Liver (tissue), 9 donors: ENCODE measurements around the gene UQCC3. TPM values are rescaled to one million over a fixed set of nuclear protein-coding genes. Genes with fewer than 3 reads are reported as not detected.

ENCODE experiments used
- DNase-seq: peaks from one replicate; pipeline ENCODE4 v3.0.0-alpha.2; 2017; ENCODE audit warnings: low spot score
- H3K27ac ChIP-seq, 2 donors: one replicate each; pipeline ENCODE4 v1.7.0; 2013; ENCODE audit warnings: inconsistent platforms in 2 of 2, low read length in 2 of 2, control low read depth in 1 of 2, low read depth in 1 of 2, mild to moderate bottlenecking in 1 of 2
- H3K27me3 ChIP-seq, 4 donors: one replicate each; pipeline versions ENCODE4 v1.6.1 to v1.7.0; 2013; ENCODE audit warnings: low read length in 3 of 4, inconsistent platforms in 1 of 4, mild to moderate bottlenecking in 1 of 4, moderate library complexity in 1 of 4; ENCODE audit not compliant: control insufficient read depth in 4 of 4, insufficient read depth in 4 of 4
- H3K36me3 ChIP-seq, 4 donors: one replicate each; pipeline versions ENCODE4 v1.6.1 to v1.7.0; 2013; ENCODE audit warnings: low read length in 3 of 4, mild to moderate bottlenecking in 3 of 4, low read depth in 1 of 4, moderate library complexity in 1 of 4; ENCODE audit not compliant: control insufficient read depth in 4 of 4, insufficient read depth in 3 of 4
- H3K4me1 ChIP-seq, 4 donors: one replicate each; pipeline versions ENCODE4 v1.6.1 to v1.7.0; 2013; ENCODE audit warnings: low read length in 3 of 4, mild to moderate bottlenecking in 3 of 4, moderate library complexity in 1 of 4; ENCODE audit not compliant: control insufficient read depth in 4 of 4, insufficient read depth in 4 of 4
- H3K4me3 ChIP-seq, 3 donors: one replicate each; pipeline versions ENCODE4 v1.6.1 to v1.7.0; 2013; ENCODE audit warnings: low read length in 3 of 3, control low read depth in 1 of 3, low read depth in 1 of 3, mild to moderate bottlenecking in 1 of 3
- H3K9ac ChIP-seq, 2 donors: one replicate each; pipeline ENCODE4 v1.7.0; 2013; ENCODE audit warnings: low read length in 2 of 2, mild to moderate bottlenecking in 2 of 2, moderate library complexity in 2 of 2, control low read depth in 1 of 2, low read depth in 1 of 2
- H3K9me3 ChIP-seq, 4 donors: one replicate each; pipeline versions ENCODE4 v1.6.1 to v1.7.0; 2013; ENCODE audit warnings: low read length in 3 of 4; ENCODE audit not compliant: control insufficient read depth in 4 of 4
- CTCF ChIP-seq: fragments of 150-350 bp; IDR thresholded peaks from 2 replicates; pipeline ENCODE4 v1.5.1; 2017; ENCODE audit warnings: improper control_type of control experiment, low read depth, low read length; ENCODE audit not compliant: missing input control
- EGR1 ChIP-seq, 2 donors: IDR thresholded peaks; 2 replicates each; pipeline ENCODE4 v1.6.1; 2016 to 2018; ENCODE audit warnings: antibody characterized with exemption in 2 of 2, low read depth in 2 of 2
- FOXA1 ChIP-seq: IDR thresholded peaks from 2 replicates; pipeline ENCODE4 v1.6.1; 2016; ENCODE audit warnings: antibody characterized with exemption
- FOXA2 ChIP-seq: IDR thresholded peaks from 2 replicates; pipeline ENCODE4 v1.6.1; 2016; ENCODE audit warnings: antibody characterized with exemption
- GABPA ChIP-seq, 2 donors: IDR thresholded peaks in 1 of 2; conservative IDR thresholded peaks in 1 of 2; 2 replicates each; pipeline ENCODE4 v1.6.1; 2016; ENCODE audit warnings: antibody characterized with exemption in 2 of 2, mild to moderate bottlenecking in 1 of 2, moderate library complexity in 1 of 2
- HNF4A ChIP-seq, 2 donors: conservative IDR thresholded peaks; 2 replicates each; pipeline ENCODE4 v1.6.1; 2016; ENCODE audit warnings: antibody characterized with exemption in 2 of 2, mild to moderate bottlenecking in 2 of 2
- HNF4G ChIP-seq: IDR thresholded peaks from 2 replicates; pipeline ENCODE4 v1.6.1; 2016; ENCODE audit warnings: antibody characterized with exemption
- JUND ChIP-seq, 2 donors: IDR thresholded peaks; 2 replicates each; pipeline ENCODE4 v1.6.1; 2016; ENCODE audit warnings: antibody characterized with exemption in 2 of 2
- MAX ChIP-seq: IDR thresholded peaks from 2 replicates; pipeline ENCODE4 v1.6.1; 2016; ENCODE audit warnings: antibody characterized with exemption
- NR2F2 ChIP-seq: IDR thresholded peaks from 2 replicates; pipeline ENCODE4 v1.6.1; 2016; ENCODE audit warnings: antibody characterized with exemption
- RAD21 ChIP-seq, 2 donors: IDR thresholded peaks; 2 replicates each; pipeline ENCODE4 v1.6.1; 2016; ENCODE audit warnings: antibody characterized with exemption in 2 of 2, mild to moderate bottlenecking in 2 of 2
- RXRA ChIP-seq, 2 donors: IDR thresholded peaks; 2 replicates each; pipeline ENCODE4 v1.6.1; 2017 to 2018; ENCODE audit warnings: antibody characterized with exemption in 2 of 2, mild to moderate bottlenecking in 1 of 2
- SP1 ChIP-seq: IDR thresholded peaks from 2 replicates; pipeline ENCODE4 v1.6.1; 2018; ENCODE audit warnings: antibody characterized with exemption, mild to moderate bottlenecking
- TAF1 ChIP-seq: conservative IDR thresholded peaks from 2 replicates; pipeline ENCODE4 v1.6.1; 2016; ENCODE audit warnings: antibody characterized with exemption, mild to moderate bottlenecking
- YY1 ChIP-seq: IDR thresholded peaks from 2 replicates; pipeline ENCODE4 v1.6.1; 2016; ENCODE audit warnings: antibody characterized with exemption, mild to moderate bottlenecking
- WGBS: extraction: QIAGEN DNeasy Blood & Tissue Kit; methylation state at CpG from one replicate; pipeline ENCODE4 v1.1.7; 2013; 5-methylcytosine and 5-hydroxymethylcytosine counted together
- polyA plus RNA-seq, 2 donors: library from polyadenylated mRNA; stranded (reverse) in 1 of 2; unstranded in 1 of 2; fragments of 200-250 nt in 1 of 2; fragments of >200 nt in 1 of 2; fragmentation: Nextera tagmentation in 1 of 2; extraction: Ambion mirVana in 1 of 2; gene quantifications; one replicate each; pipeline versions ENCODE4 v1.2.1 to v1.2.3, GENCODE V29; 2013 to 2015
- total RNA-seq, 2 donors: library from RNA; depleted of rRNA; stranded (reverse); fragments of >200 nt; gene quantifications; one replicate each; pipeline ENCODE4 v1.2.3, GENCODE V29; 2014
- TF ChIP-seq, protein P1 (sequence below): IDR thresholded peaks from 2 replicates; pipeline ENCODE4 v1.6.1; 2016; ENCODE audit warnings: antibody characterized with exemption
- TF ChIP-seq, protein P2 (sequence below): IDR thresholded peaks from 2 replicates; pipeline ENCODE4 v1.6.1; 2016; ENCODE audit warnings: antibody characterized with exemption, mild to moderate bottlenecking
- donor health status: healthy.
- donor health status: healthy.
- donor health status: healthy.
- donor health status: healthy.
- donor health status: healthy.

The UQCC3 gene
- total and polyA plus RNA-seq, 4 donors, result 2.9 to 12.2 (median 6.6) TPM

DNA sequence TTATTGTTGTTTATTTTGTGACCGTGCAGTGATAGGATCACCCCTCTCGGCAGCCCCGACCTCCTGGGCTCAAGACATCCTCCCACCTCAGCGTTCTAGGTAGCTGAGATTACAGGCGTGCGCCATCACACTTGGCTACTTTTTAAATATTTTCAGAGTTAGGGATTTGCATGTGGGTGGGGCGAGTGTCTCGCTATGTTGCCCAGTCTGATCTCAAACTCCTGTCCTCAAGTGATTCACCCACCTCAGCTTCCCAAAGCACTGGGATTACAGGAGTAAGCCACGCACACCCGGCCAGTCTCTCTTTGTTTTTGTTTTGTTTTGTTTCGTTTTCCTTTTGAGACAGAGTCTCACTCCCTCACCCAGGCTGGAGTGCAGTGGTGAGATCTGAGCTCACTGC lies 17.2 kb upstream of the UQCC3 start:
- Histone ChIP-seq H3K36me3 (peaks cover 0 to 6% (median 3%) of the 10 kb centered on the region in 4 donors), H3K9ac (no peak overlapping the region), H3K27ac (no peak overlapping the region), H3K4me1 (peaks cover 2 to 16% (median 12%) of the 10 kb centered on the region in 4 donors), H3K4me3 (no peak overlapping the region), H3K9me3 (no peaks in the 10 kb centered on the region), H3K27me3 (no peaks in the 10 kb centered on the region)
- DNase-seq, result no peak
- WGBS, result 89% methylated on average over 11 of the region's 11 CpGs
- TF ChIP-seq JUND (IDR thresholded peaks at IDR 0.05), result no peak
- TF ChIP-seq YY1, result no peak
- TF ChIP-seq, protein P1, sequence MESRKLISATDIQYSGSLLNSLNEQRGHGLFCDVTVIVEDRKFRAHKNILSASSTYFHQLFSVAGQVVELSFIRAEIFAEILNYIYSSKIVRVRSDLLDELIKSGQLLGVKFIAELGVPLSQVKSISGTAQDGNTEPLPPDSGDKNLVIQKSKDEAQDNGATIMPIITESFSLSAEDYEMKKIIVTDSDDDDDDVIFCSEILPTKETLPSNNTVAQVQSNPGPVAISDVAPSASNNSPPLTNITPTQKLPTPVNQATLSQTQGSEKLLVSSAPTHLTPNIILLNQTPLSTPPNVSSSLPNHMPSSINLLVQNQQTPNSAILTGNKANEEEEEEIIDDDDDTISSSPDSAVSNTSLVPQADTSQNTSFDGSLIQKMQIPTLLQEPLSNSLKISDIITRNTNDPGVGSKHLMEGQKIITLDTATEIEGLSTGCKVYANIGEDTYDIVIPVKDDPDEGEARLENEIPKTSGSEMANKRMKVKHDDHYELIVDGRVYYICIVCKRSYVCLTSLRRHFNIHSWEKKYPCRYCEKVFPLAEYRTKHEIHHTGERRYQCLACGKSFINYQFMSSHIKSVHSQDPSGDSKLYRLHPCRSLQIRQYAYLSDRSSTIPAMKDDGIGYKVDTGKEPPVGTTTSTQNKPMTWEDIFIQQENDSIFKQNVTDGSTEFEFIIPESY, result no peak
- no peak for TF ChIP-seq FOXA1
- no peak for TF ChIP-seq EGR1 (IDR thresholded peaks at IDR 0.05; ENCODE audit: low read depth in 2 of 2)
- no peak for TF ChIP-seq GABPA (IDR thresholded peaks at IDR 0.05 in 1 of 2, conservative IDR thresholded peaks at IDR 0.05 in 1 of 2)
- no peak for TF ChIP-seq SP1
- TF ChIP-seq RXRA (IDR thresholded peaks at IDR 0.05), result no peak
- no peak for TF ChIP-seq MAX
- TF ChIP-seq HNF4A (conservative IDR thresholded peaks at IDR 0.05), result no peak
- TF ChIP-seq HNF4G, result no peak

GRCh38 chr11:62656796-62657429 lies 14.6 kb upstream of the UQCC3 start:
- Histone ChIP-seq H3K4me1 (peaks cover 0 to 9% (median 8%) of the 10 kb centered on the region in 4 donors), H3K27me3 (no peaks in the 10 kb centered on the region), H3K4me3 (no peak overlapping the region), H3K9me3 (no peaks in the 10 kb centered on the region), H3K27ac (no peak overlapping the region), H3K9ac (no peak overlapping the region), H3K36me3 (no peaks in the 10 kb centered on the region)
- DNase-seq, result no peak
- 76% methylated on average over 5 of the region's 5 CpGs for WGBS
- TF ChIP-seq CTCF, result no peak
- TF ChIP-seq TAF1, result no peak
- no peak for TF ChIP-seq FOXA1
- TF ChIP-seq FOXA2, result no peak
- TF ChIP-seq SP1, result no peak
- no peak for TF ChIP-seq RAD21 (IDR thresholded peaks at IDR 0.05)
- TF ChIP-seq, protein P2, sequence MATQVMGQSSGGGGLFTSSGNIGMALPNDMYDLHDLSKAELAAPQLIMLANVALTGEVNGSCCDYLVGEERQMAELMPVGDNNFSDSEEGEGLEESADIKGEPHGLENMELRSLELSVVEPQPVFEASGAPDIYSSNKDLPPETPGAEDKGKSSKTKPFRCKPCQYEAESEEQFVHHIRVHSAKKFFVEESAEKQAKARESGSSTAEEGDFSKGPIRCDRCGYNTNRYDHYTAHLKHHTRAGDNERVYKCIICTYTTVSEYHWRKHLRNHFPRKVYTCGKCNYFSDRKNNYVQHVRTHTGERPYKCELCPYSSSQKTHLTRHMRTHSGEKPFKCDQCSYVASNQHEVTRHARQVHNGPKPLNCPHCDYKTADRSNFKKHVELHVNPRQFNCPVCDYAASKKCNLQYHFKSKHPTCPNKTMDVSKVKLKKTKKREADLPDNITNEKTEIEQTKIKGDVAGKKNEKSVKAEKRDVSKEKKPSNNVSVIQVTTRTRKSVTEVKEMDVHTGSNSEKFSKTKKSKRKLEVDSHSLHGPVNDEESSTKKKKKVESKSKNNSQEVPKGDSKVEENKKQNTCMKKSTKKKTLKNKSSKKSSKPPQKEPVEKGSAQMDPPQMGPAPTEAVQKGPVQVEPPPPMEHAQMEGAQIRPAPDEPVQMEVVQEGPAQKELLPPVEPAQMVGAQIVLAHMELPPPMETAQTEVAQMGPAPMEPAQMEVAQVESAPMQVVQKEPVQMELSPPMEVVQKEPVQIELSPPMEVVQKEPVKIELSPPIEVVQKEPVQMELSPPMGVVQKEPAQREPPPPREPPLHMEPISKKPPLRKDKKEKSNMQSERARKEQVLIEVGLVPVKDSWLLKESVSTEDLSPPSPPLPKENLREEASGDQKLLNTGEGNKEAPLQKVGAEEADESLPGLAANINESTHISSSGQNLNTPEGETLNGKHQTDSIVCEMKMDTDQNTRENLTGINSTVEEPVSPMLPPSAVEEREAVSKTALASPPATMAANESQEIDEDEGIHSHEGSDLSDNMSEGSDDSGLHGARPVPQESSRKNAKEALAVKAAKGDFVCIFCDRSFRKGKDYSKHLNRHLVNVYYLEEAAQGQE, result no peak
- TF ChIP-seq YY1, result no peak
- no peak for TF ChIP-seq RXRA (IDR thresholded peaks at IDR 0.05)
- TF ChIP-seq EGR1 (IDR thresholded peaks at IDR 0.05; ENCODE audit: low read depth in 2 of 2), result no peak
- TF ChIP-seq HNF4A (conservative IDR thresholded peaks at IDR 0.05), result no peak
- no peak for TF ChIP-seq MAX
- TF ChIP-seq NR2F2, result no peak
- TF ChIP-seq, protein P1, result no peak
- no peak for TF ChIP-seq GABPA (IDR thresholded peaks at IDR 0.05 in 1 of 2, conservative IDR thresholded peaks at IDR 0.05 in 1 of 2)
- TF ChIP-seq JUND (IDR thresholded peaks at IDR 0.05), result no peak
- TF ChIP-seq HNF4G, result no peak
